Breast epithelium (tissue), 4 donors: ENCODE data around the gene MFSD1. TPM values are rescaled to one million over a fixed set of nuclear protein-coding genes. Genes with fewer than 3 reads are reported as not detected.
A peak's percentile ranks its signal among the peaks of the same experiment; 100 is the strongest.

ENCODE experiments used
- DNase-seq, 2 donors: peaks; one replicate each; pipeline ENCODE4 v3.0.0-alpha.2; 2019; ENCODE audit warnings: low spot score in 2 of 2
- H3K27ac ChIP-seq, 2 donors: fragments of 200-600 bp; sonication (generic) in 1 of 2; one replicate each; pipeline ENCODE4 v1.5.1; 2016 to 2019; ENCODE audit warnings: mild to moderate bottlenecking in 1 of 2
- H3K27me3 ChIP-seq, 2 donors: fragments of 200-600 bp; sonication (generic) in 1 of 2; one replicate each; pipeline versions ENCODE4 v1.5.1 to v1.6.0; 2017 to 2019; ENCODE audit warnings: control low read depth in 1 of 2, mild to moderate bottlenecking in 1 of 2
- H3K36me3 ChIP-seq: fragments of 200-600 bp; one replicate; pipeline ENCODE4 v1.5.1; 2019
- H3K4me1 ChIP-seq, 2 donors: fragments of 200-600 bp; sonication (generic); one replicate each; pipeline ENCODE4 v1.5.1; 2016 to 2019; ENCODE audit warnings: control low read depth in 1 of 2
- H3K4me3 ChIP-seq, 3 donors: fragments of 200-600 bp; sonication (generic); 1 replicate in 2 of 3; 2 replicates in 1 of 3; pipeline ENCODE4 v1.5.1; 2016 to 2019; ENCODE audit warnings: mild to moderate bottlenecking in 3 of 3, moderate library complexity in 2 of 3
- H3K9me3 ChIP-seq, 2 donors: fragments of 200-600 bp; sonication (generic) in 1 of 2; one replicate each; pipeline ENCODE4 v1.5.1; 2016 to 2019; ENCODE audit warnings: control low read depth in 1 of 2
- CTCF ChIP-seq, 3 donors: fragments of 450-650 bp; IDR thresholded peaks; one replicate each; pipeline ENCODE4 v1.5.1; 2016 to 2017; ENCODE audit warnings: antibody characterized with exemption in 3 of 3, mild to moderate bottlenecking in 3 of 3, moderate library complexity in 3 of 3
- POLR2A ChIP-seq: fragments of 450-650 bp; IDR thresholded peaks from one replicate; pipeline ENCODE4 v1.6.1; 2016; ENCODE audit warnings: antibody characterized with exemption, mild to moderate bottlenecking, moderate library complexity
- POLR2AphosphoS5 ChIP-seq, 3 donors: sonication (generic); formaldehyde crosslinking; IDR thresholded peaks; one replicate each; pipeline ENCODE4 v1.6.1; 2017; ENCODE audit warnings: antibody characterized with exemption in 3 of 3
- intact Hi-C: fragments of 100-400 bp; cut with DNase I; formaldehyde crosslinking; loops from one replicate; pipeline ENCODE4 v1.15.1; 2023; ENCODE audit warnings: low total_unique reads
- total RNA-seq, 3 donors: library from RNA; depleted of rRNA; stranded (reverse); fragments of >200 nt; gene quantifications; one replicate each; pipeline ENCODE4 v1.1.0, GENCODE V29; 2016

The MFSD1 gene
- total RNA-seq, 3 donors from 2014 or later = 76.7 to 134 (median 125) TPM

GRCh38 chr3:158801201-158801600, 653 bp upstream of the MFSD1 start:
- H3K27me3 ChIP-seq = no peaks in the 10 kb centered on the region
- intact Hi-C loops = no loop called here
- no peak for TF ChIP-seq CTCF (IDR thresholded peaks at IDR 0.05)
- TF ChIP-seq POLR2A = no peak
- no peak for TF ChIP-seq POLR2AphosphoS5 (IDR thresholded peaks at IDR 0.05)
- no peaks in the 10 kb centered on the region for H3K9me3 ChIP-seq
- peak overlapping the region; percentile 87 to 89 for H3K27ac ChIP-seq
- H3K36me3 ChIP-seq = no peaks in the 10 kb centered on the region
- H3K4me1 ChIP-seq = peaks cover 0 to 11% of the 10 kb centered on the region in 2 donors
- H3K4me3 ChIP-seq = peak overlapping the region; percentile 83 to 98 (median 90)
- no peak for DNase-seq

- peaks cover 0 to 11% of the 10 kb centered on the region in 2 donors for H3K4me1 ChIP-seq
- H3K27ac ChIP-seq = peak overlapping the region; percentile 87 to 89
- intact Hi-C loops = no loop called here
- H3K27me3 ChIP-seq = no peaks in the 10 kb centered on the region
- H3K9me3 ChIP-seq = no peaks in the 10 kb centered on the region
- peak overlapping the region; percentile 83 to 98 (median 90) for H3K4me3 ChIP-seq
- no peak for DNase-seq
- TF ChIP-seq POLR2A (no peak), CTCF (IDR thresholded peaks at IDR 0.05) (no peak), POLR2AphosphoS5 (IDR thresholded peaks at IDR 0.05) (no peak)
- H3K36me3 ChIP-seq = no peaks in the 10 kb centered on the region
These were observed 785 bp downstream of the MFSD1 start for GRCh38 chr3:158802409-158803268.

GRCh38 chr3:158804441-158804840, 2.6 kb downstream of the MFSD1 start:
- no peaks in the 10 kb centered on the region for H3K9me3 ChIP-seq
- H3K27me3 ChIP-seq = no peaks in the 10 kb centered on the region
- TF ChIP-seq POLR2A (no peak), CTCF (IDR thresholded peaks at IDR 0.05) (no peak), POLR2AphosphoS5 (IDR thresholded peaks at IDR 0.05) (no peak)
- intact Hi-C loops = no loop called here
- H3K36me3 ChIP-seq = no peaks in the 10 kb centered on the region
- peaks cover 0 to 11% of the 10 kb centered on the region in 2 donors for H3K4me1 ChIP-seq
- H3K27ac ChIP-seq = no peak overlapping the region
- H3K4me3 ChIP-seq = no peak overlapping the region
- no peak for DNase-seq

- peaks cover 0 to 3% of the 10 kb centered on the region in 2 donors for H3K4me1 ChIP-seq
- DNase-seq = no peak
- H3K36me3 ChIP-seq = no peaks in the 10 kb centered on the region
- TF ChIP-seq POLR2AphosphoS5 (IDR thresholded peaks at IDR 0.05) (no peak), POLR2A (no peak), CTCF (IDR thresholded peaks at IDR 0.05) (no peak)
- no peak overlapping the region for H3K27ac ChIP-seq
- no peak overlapping the region for H3K4me3 ChIP-seq
- intact Hi-C loops = no loop called here
- H3K9me3 ChIP-seq = no peaks in the 10 kb centered on the region
- no peaks in the 10 kb centered on the region for H3K27me3 ChIP-seq
These were observed 6.8 kb downstream of the MFSD1 start for GRCh38 chr3:158808697-158809096.

- no peaks in the 10 kb centered on the region for H3K4me1 ChIP-seq
- H3K27ac ChIP-seq = no peak overlapping the region
- TF ChIP-seq POLR2AphosphoS5 (IDR thresholded peaks at IDR 0.05) (no peak), POLR2A (no peak), CTCF (IDR thresholded peaks at IDR 0.05) (no peak)
- no peak for DNase-seq
- H3K4me3 ChIP-seq = no peak overlapping the region
- no peaks in the 10 kb centered on the region for H3K27me3 ChIP-seq
- H3K36me3 ChIP-seq = no peaks in the 10 kb centered on the region
- intact Hi-C loops = no loop called here
- no peaks in the 10 kb centered on the region for H3K9me3 ChIP-seq
These were observed 7.8 kb downstream of the MFSD1 start for GRCh38 chr3:158809642-158810041.
